Hematopoietic multipotent progenitor cell treated with erythropoietin and hydrocortisone succinate and interleukin-3 and kit ligand, for 4 days (in vitro differentiated cells): ENCODE measurements around the gene SLC22A31.

ENCODE experiments used
- DNase-seq: peaks from one replicate; pipeline ENCODE4 v3.0.0-alpha.2; 2015

Gene SLC22A31

DNA sequence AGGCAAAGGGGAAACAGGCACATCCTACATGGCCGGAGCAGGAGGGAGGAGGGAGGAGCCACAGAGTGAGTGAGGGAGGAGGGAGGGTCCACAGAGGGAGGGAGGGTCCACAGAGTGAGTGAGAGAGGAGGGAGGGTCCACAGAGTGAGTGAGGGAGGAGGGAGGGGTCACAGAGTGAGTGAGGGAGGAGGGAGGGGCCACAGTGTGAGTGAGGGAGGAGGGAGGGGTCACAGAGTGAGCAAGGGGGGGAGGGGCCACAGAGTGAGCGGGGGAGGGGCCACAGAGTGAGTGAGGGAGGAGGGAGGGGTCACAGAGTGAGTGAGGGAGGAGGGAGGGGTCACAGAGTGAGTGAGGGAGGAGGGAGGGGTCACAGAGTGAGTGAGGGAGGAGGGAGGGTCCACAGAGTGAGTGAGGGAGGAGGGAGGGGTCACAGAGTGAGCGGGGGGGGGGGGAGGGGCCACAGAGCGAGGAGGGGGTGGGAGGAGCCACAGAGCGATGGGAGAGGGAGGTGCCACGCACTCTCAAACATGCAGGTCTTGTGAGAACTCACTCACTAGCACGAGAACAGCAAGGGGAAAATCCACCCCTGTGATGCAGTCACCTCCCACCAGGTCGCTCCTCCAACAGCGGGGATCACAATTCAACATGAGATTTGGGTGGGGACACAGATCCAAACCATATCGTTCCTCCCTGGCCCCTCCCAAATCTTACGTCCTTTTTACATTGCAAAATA is 53.1 kb downstream of the SLC22A31 start:
- DNase-seq = no peak

DNA sequence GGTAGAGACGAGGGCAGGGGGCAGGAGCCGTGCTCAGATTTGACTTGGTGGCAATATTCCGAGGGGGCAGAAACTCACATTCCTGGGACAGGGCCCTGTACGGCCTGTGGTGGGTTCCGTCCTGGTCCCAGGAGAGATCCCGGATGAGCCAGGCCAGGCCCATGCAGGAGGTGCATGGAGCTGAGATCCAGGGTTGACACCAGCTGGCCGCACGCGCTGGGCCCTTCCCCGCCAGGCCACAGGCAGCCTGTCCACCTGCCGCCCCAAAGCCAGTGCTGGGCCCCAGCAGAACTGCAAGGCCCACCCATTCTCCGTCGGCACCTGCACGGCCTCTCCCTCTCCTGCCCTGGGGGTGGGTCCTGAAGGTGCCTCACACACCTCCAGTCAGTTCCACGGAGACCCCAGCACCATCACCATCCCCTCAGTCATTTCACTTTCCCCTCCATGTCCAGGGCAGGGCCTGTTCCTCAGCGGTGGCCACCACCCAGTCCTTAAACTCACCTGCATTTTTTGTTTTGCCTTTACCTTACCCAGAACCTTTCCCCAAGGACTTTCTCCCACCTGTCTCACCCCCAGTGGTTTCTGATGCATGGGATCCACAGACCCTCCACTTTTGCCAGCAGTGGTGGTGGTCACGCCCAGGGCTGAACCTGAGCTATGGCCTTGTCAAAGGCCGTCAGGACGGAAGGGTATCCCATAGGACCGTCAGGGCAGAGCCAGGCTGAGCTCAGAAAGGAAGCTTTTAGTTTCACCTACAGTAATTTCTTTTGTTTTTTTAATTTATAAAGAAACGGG is 53.9 kb downstream of the SLC22A31 start:
- DNase-seq = no peak
